AG04449 (cell line): Measurements from ENCODE around the gene SIGLECL1.

Experiments used
- CTCF ChIA-PET: fragments of 350-600 bp; formaldehyde crosslinking; extraction: SDS; loops from one replicate; lab custom pipeline; 2021; ENCODE audit warnings: antibody characterized with exemption; lab: Yijun Ruan, JAX
- POLR2A ChIA-PET: fragments of 400-600, 350-600 bp; formaldehyde crosslinking; extraction: SDS; loops from one replicate; lab custom pipeline; 2020; ENCODE audit warnings: antibody characterized with exemption, inconsistent platforms; lab: Yijun Ruan, JAX
- DNase-seq: peaks from one replicate; pipeline ENCODE4 v3.0.0-alpha.2; 2010; ENCODE audit warnings: low read depth, low spot score
- H3K4me3 ChIP-seq: 2 replicates; pipeline ENCODE4 v1.5.1; 2011; ENCODE audit warnings: low read depth, mild to moderate bottlenecking, control low read depth, low read length
- TF ChIP-seq, protein P1 (sequence below): IDR thresholded peaks from one replicate; pipeline ENCODE4 v1.5.1; 2011; ENCODE audit warnings: mild to moderate bottlenecking, moderate library complexity, low read length, control low read depth, inconsistent platforms; ENCODE audit not compliant: insufficient read depth; ENCODE audit errors: missing control alignments

The SIGLECL1 gene

DNA sequence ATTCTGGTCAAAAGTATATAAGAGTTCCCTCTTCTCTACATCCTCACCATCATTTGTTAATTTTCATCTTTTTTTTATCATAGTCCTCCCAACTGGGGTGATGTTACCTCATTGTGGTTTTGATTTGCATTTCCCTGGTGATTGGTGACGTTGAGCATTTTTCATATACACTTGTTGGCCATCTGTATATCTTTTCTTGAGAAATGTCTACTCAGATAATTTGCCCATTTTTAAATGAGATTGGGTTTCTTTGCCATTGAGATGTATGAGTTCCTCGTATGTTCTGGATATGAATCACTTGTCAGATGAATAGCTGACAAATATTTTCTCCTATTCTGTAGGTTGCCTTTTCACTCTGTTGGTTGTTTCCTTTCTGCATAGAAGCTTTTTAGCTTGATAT is 23.6 kb upstream of the SIGLECL1 start:
- TF ChIP-seq, protein P1, sequence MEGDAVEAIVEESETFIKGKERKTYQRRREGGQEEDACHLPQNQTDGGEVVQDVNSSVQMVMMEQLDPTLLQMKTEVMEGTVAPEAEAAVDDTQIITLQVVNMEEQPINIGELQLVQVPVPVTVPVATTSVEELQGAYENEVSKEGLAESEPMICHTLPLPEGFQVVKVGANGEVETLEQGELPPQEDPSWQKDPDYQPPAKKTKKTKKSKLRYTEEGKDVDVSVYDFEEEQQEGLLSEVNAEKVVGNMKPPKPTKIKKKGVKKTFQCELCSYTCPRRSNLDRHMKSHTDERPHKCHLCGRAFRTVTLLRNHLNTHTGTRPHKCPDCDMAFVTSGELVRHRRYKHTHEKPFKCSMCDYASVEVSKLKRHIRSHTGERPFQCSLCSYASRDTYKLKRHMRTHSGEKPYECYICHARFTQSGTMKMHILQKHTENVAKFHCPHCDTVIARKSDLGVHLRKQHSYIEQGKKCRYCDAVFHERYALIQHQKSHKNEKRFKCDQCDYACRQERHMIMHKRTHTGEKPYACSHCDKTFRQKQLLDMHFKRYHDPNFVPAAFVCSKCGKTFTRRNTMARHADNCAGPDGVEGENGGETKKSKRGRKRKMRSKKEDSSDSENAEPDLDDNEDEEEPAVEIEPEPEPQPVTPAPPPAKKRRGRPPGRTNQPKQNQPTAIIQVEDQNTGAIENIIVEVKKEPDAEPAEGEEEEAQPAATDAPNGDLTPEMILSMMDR = no peak
- ChIA-PET POLR2A (no interaction called here), CTCF (no interaction called here)
- DNase-seq = no peak
- no peak overlapping the region for H3K4me3 ChIP-seq

- TF ChIP-seq, protein P1 = no peak
- POLR2A ChIA-PET = no interaction called here
- H3K4me3 ChIP-seq = no peak overlapping the region
- CTCF ChIA-PET = no interaction called here
- no peak for DNase-seq
Measured at GRCh38 chr19:51227966-51228365, 22.9 kb upstream of the SIGLECL1 start.

DNA sequence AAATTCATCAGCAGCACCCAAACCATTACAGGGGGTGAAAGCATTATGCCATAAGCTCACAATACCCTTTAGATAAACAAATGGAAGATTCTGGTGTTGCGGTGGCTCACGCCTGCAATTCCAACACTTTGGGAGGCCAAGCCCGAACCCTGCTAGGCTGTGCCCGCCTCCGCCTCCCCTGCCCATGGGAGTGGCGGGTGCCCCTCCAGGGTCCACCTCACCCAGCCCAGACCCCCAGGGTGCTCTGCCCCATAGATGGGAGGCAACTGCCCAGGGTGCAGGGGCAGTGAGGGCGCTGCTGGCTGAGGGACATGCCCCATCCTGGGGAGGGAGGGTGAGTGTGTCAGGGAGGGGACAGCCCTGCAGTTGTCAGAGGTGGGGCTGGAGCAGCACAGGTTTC is 10.0 kb upstream of the SIGLECL1 start:
- ChIA-PET POLR2A (no interaction called here), CTCF (interaction anchor here (0.8 kb wide), 1 partner anchor 19 kb away, joined by 3 read pairs; no protein-coding TSS in a partner anchor)
- no peak overlapping the region for H3K4me3 ChIP-seq
- DNase-seq = no peak
- TF ChIP-seq, protein P1 = no peak

GRCh38 chr19:51242881-51243630 is 7.8 kb upstream of the SIGLECL1 start:
- no peak overlapping the region for H3K4me3 ChIP-seq
- ChIA-PET CTCF (no interaction called here), POLR2A (no interaction called here)
- no peak for DNase-seq
- TF ChIP-seq, protein P1 = no peak

DNA sequence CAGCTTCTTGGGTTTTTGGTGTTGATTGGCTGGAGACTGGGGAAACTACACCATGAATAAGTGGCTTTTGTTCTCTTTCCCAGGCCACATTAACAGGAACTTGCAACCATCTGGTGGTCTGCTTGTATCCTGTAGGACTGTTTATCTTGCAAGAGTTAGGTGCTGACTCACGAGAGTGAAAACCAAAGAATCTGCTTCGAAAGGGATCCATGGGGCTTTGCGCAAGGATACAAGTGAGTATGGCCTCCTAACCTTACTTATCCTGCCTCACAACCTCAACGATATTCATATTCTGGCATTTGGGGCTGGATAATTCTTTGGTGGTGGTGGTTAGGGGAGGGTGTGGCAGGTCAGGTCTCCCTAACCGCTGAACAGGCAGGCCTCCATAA is 4.7 kb upstream of the SIGLECL1 start:
- no peak overlapping the region for H3K4me3 ChIP-seq
- no peak for DNase-seq
- ChIA-PET POLR2A (no interaction called here), CTCF (no interaction called here)
- TF ChIP-seq, protein P1 = no peak

GRCh38 chr19:51247972-51248590 is 2.8 kb upstream of the SIGLECL1 start:
- ChIA-PET CTCF (no interaction called here), POLR2A (no interaction called here)
- TF ChIP-seq, protein P1 = no peak
- no peak for DNase-seq
- no peak overlapping the region for H3K4me3 ChIP-seq
